Osteocyte (in vitro differentiated cells): Measurements from ENCODE around the gene RAB18. TPM values are rescaled to one million over a fixed set of nuclear protein-coding genes. Genes with fewer than 3 reads are reported as not detected.

Experiments used
- DNase-seq: peaks from one replicate; pipeline ENCODE4 v3.0.0; 2021; ENCODE audit warnings: mixed read lengths; ENCODE audit not compliant: unreplicated experiment; ENCODE audit errors: extremely low spot score
- H3K27ac Mint-ChIP-seq: one replicate; pipeline ENCODE4 v1.8.0; 2021; ENCODE audit warnings: mild to moderate bottlenecking, mixed read lengths; ENCODE audit not compliant: unreplicated experiment
- H3K27me3 Mint-ChIP-seq: one replicate; pipeline ENCODE4 v1.8.0; 2021; ENCODE audit warnings: mixed read lengths; ENCODE audit not compliant: unreplicated experiment
- H3K36me3 Mint-ChIP-seq: one replicate; pipeline ENCODE4 v1.8.0; 2021; ENCODE audit warnings: mixed read lengths; ENCODE audit not compliant: unreplicated experiment
- H3K4me1 Mint-ChIP-seq: one replicate; pipeline ENCODE4 v1.8.0; 2021; ENCODE audit warnings: mixed read lengths; ENCODE audit not compliant: unreplicated experiment
- H3K4me3 Mint-ChIP-seq: one replicate; pipeline ENCODE4 v1.8.0; 2021; ENCODE audit warnings: mild to moderate bottlenecking, moderate library complexity, mixed read lengths; ENCODE audit not compliant: unreplicated experiment
- H3K9me3 Mint-ChIP-seq: one replicate; pipeline ENCODE4 v1.8.0; 2021; ENCODE audit warnings: mixed read lengths; ENCODE audit not compliant: unreplicated experiment
- total RNA-seq: library from RNA; stranded (reverse); gene quantifications from 2 replicates; pipeline ENCODE4 v1.2.1, GENCODE V29; 2021
- TF ChIP-seq, protein P1 (sequence below): fragments of 200-600 bp; sonication (generic); IDR thresholded peaks from 2 replicates; pipeline ENCODE4 v1.5.0; 2021; ENCODE audit warnings: antibody characterized with exemption, mild to moderate bottlenecking, moderate library complexity

RAB18 gene
- total RNA-seq, 1 donor from 2014 or later = 142 TPM

DNA sequence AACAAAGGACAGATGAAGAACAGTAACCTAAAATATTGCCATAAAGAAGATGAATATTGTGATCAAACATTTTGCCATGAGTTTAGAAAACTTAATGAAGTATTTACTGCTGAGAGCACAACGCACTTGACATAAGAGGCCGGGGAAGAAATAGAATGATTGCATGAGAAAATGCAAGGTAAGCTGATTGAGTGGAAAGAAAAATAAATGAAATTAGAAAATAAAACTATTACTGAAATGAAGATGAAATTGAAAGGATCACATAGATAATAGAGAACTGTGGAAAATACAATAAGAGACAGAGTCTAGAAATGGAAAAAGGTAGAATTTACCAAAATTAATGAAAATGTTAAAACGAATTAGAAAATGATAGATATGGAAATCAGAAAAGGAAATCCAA is 10.1 kb downstream of the RAB18 start:
- TF ChIP-seq, protein P1, sequence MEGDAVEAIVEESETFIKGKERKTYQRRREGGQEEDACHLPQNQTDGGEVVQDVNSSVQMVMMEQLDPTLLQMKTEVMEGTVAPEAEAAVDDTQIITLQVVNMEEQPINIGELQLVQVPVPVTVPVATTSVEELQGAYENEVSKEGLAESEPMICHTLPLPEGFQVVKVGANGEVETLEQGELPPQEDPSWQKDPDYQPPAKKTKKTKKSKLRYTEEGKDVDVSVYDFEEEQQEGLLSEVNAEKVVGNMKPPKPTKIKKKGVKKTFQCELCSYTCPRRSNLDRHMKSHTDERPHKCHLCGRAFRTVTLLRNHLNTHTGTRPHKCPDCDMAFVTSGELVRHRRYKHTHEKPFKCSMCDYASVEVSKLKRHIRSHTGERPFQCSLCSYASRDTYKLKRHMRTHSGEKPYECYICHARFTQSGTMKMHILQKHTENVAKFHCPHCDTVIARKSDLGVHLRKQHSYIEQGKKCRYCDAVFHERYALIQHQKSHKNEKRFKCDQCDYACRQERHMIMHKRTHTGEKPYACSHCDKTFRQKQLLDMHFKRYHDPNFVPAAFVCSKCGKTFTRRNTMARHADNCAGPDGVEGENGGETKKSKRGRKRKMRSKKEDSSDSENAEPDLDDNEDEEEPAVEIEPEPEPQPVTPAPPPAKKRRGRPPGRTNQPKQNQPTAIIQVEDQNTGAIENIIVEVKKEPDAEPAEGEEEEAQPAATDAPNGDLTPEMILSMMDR = no peak
- peaks cover 42% of the 10 kb centered on the region for H3K36me3 Mint-ChIP-seq
- peaks cover 30% of the 10 kb centered on the region for H3K4me1 Mint-ChIP-seq
- no peaks in the 10 kb centered on the region for H3K27me3 Mint-ChIP-seq
- no peak overlapping the region for H3K4me3 Mint-ChIP-seq
- H3K9me3 Mint-ChIP-seq = no peaks in the 10 kb centered on the region
- DNase-seq = no peak
- H3K27ac Mint-ChIP-seq = peak overlapping the region; percentile 1

DNA sequence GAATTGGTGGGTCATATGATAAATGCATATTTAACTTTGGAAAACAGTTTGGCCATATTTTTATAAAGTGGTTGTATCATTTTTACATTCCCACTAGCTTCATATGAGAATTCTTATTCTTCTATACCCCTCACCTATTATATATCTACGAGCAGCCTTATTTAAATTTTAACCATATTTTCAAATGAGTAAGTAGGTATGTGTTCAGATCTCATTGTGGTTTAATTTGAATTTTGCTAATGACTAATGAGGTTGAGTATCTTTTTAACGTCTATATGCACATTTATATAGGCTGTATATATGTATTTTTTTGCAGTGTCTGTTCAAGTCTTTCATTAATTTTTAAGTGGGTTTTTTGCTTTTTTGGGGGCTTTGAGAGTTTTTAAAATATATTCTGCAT is 14.2 kb downstream of the RAB18 start:
- Mint-ChIP-seq H3K27me3 (no peaks in the 10 kb centered on the region), H3K4me3 (no peak overlapping the region), H3K4me1 (peaks cover 29% of the 10 kb centered on the region), H3K27ac (no peak overlapping the region), H3K9me3 (no peaks in the 10 kb centered on the region), H3K36me3 (peaks cover 23% of the 10 kb centered on the region)
- TF ChIP-seq, protein P1 = no peak
- no peak for DNase-seq

DNA sequence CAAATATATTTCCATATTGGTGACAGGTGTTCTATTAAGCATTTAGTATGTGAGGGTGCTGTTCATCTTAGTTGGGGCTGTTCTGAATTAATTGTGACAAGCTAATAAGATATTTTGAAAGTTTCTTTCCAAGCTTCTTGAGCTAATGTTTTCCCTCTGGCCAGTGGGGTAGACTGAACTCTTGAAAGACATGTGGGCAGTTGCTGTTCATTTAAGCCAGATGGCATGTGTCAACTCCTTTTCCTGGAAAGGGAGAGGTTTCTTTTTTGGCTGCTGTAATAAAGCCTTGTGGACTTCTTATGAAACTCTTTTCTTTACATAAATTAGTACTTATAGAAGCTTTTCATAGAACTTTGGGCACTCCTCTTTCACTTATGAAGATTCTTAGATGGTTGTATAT is 21.7 kb downstream of the RAB18 start:
- TF ChIP-seq, protein P1 = no peak
- Mint-ChIP-seq H3K4me3 (no peak overlapping the region), H3K9me3 (no peaks in the 10 kb centered on the region), H3K4me1 (peaks cover 42% of the 10 kb centered on the region), H3K27ac (no peak overlapping the region), H3K36me3 (peaks cover 11% of the 10 kb centered on the region), H3K27me3 (no peaks in the 10 kb centered on the region)
- no peak for DNase-seq

DNA sequence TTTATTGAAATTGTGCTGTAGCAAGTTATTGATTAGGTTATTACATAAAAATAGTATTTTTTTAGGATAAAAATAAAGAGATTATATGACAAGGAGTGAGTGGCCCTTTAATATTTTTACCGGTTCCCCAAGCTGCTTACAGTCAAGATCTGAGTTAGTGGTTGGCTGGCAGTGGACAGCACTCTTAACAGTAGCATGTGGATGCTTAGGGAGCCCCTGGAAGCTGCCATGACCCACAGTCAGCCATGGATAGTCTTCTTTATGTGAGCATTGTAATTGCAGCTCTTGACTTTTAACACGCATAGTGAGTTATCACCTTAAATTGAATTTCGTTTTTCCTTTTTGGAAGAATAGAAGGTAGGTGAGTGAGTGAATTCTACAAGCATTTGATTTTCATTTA is 22.1 kb downstream of the RAB18 start:
- no peaks in the 10 kb centered on the region for H3K9me3 Mint-ChIP-seq
- H3K27me3 Mint-ChIP-seq = no peaks in the 10 kb centered on the region
- TF ChIP-seq, protein P1 = no peak
- H3K36me3 Mint-ChIP-seq = peaks cover 12% of the 10 kb centered on the region
- peaks cover 45% of the 10 kb centered on the region for H3K4me1 Mint-ChIP-seq
- no peak overlapping the region for H3K27ac Mint-ChIP-seq
- DNase-seq = no peak
- no peak overlapping the region for H3K4me3 Mint-ChIP-seq

DNA sequence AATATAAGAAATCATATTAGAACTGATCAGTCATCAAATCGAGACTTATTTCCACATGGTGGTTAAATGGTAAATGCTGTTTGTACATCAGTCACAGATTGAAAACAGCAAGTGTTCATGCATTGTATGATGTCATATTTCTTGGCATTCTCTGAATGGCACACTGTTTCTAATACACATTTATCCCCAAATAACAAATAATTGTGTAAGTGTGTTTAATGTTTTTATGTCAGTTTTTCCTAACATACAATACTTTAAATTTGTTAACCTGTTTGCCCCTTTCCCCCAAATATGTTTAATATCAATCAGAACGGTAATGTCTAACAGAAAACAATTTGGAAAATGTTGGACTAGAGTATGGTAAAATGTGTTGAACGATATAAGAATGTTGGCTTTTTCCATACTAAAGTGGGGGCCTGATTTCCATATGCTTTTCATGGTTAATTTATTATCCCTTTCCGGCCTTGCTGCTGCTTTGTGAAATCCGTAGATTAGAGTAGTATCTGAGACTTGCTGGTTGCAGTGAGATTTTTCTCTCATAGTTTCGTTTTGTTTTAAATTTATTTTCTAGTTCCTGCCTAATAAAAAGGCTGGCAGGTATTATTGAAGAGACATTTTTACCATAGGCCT is 23.7 kb downstream of the RAB18 start:
- H3K4me1 Mint-ChIP-seq = peaks cover 45% of the 10 kb centered on the region
- TF ChIP-seq, protein P1 = no peak
- H3K36me3 Mint-ChIP-seq = peaks cover 19% of the 10 kb centered on the region
- no peaks in the 10 kb centered on the region for H3K9me3 Mint-ChIP-seq
- H3K4me3 Mint-ChIP-seq = no peak overlapping the region
- DNase-seq = no peak
- peak overlapping the region; percentile 17 for H3K27ac Mint-ChIP-seq
- H3K27me3 Mint-ChIP-seq = no peaks in the 10 kb centered on the region
